ENCODE measurements around the gene RELN. TPM values are rescaled to one million over a fixed set of nuclear protein-coding genes. Genes with fewer than 3 reads are reported as not detected.

The RELN gene
- polyA plus RNA-seq, 1 experiment, result 4.3 TPM

DNA sequence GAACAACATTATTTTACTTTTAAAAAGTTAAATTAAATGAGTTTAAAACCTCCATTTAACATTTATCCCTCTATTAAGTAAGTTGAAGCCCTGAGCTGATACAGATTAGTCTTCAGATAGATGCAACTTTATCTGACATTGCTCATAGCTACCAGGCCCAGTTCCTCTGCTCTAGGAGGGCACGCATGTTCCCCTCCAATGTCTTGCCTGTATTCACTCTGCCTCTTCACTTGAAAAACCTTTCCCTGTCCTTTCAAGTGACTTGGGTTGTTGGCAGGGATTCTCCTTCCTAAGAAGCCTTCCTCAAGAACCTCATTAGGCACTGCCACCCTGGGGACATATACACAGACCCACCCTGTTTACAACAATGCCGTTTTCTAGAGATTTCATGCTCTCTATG lies 270.4 kb downstream of the RELN start:
- no peaks in the 10 kb centered on the region for H3K27me3 ChIP-seq (ENCODE audit: control insufficient read depth, insufficient read depth, low read length)
- no peak for DNase-seq (ENCODE audit: low read depth)
- TF ChIP-seq, protein P1, sequence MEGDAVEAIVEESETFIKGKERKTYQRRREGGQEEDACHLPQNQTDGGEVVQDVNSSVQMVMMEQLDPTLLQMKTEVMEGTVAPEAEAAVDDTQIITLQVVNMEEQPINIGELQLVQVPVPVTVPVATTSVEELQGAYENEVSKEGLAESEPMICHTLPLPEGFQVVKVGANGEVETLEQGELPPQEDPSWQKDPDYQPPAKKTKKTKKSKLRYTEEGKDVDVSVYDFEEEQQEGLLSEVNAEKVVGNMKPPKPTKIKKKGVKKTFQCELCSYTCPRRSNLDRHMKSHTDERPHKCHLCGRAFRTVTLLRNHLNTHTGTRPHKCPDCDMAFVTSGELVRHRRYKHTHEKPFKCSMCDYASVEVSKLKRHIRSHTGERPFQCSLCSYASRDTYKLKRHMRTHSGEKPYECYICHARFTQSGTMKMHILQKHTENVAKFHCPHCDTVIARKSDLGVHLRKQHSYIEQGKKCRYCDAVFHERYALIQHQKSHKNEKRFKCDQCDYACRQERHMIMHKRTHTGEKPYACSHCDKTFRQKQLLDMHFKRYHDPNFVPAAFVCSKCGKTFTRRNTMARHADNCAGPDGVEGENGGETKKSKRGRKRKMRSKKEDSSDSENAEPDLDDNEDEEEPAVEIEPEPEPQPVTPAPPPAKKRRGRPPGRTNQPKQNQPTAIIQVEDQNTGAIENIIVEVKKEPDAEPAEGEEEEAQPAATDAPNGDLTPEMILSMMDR (IDR thresholded peaks at IDR 0.05; ENCODE audit: insufficient read depth, low read depth, low read length), result no peak
- no peaks in the 10 kb centered on the region for H3K36me3 ChIP-seq (ENCODE audit: control insufficient read depth, insufficient read depth, low read length)
- ChIA-PET CTCF (interaction anchor here (0.6 to 1.0 kb wide), 2 partner anchors 27 to 312 kb away, joined by 3 read pairs; no protein-coding TSS in a partner anchor), POLR2A (interaction anchor here (0.7 kb wide), 1 partner anchor 33 kb away, joined by 3 read pairs; no protein-coding TSS in a partner anchor)
- no peak overlapping the region for H3K4me3 ChIP-seq (ENCODE audit: low read depth, low read length)

DNA sequence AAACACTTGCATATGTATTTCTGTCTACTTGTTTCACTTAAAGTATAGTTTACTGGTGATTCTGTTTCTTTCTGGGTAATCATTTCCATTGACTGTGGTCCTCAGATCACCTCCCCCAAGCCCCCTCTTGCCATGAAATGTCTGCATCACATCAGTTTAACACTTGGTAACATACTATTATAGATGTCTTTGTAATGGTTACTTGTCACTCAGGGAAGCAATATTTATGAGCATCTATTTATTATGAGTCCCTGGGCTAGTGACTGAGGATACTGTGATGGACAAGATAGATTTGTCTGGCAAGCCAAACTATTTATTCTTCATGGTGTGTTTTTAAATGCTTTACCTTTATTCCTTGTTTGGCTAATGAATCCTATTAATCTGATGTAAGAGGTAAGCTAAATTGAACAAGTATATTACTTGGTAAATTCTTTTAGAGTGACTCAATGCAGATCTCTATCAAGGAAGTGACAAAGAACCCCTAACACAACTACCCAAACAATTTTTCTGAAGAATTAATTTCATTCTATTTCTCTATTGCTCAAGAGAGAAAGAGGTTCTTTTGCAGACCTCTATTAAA lies 270.9 kb downstream of the RELN start:
- ChIA-PET POLR2A (interaction anchor here (0.7 kb wide), 1 partner anchor 33 kb away, joined by 3 read pairs; no protein-coding TSS in a partner anchor), CTCF (interaction anchor here (0.6 to 1.0 kb wide), 2 partner anchors 26 to 312 kb away, joined by 3 read pairs; no protein-coding TSS in a partner anchor)
- TF ChIP-seq, protein P1 (IDR thresholded peaks at IDR 0.05; ENCODE audit: insufficient read depth, low read depth, low read length), result no peak
- H3K4me3 ChIP-seq (ENCODE audit: low read depth, low read length), result no peak overlapping the region
- H3K36me3 ChIP-seq (ENCODE audit: control insufficient read depth, insufficient read depth, low read length), result no peaks in the 10 kb centered on the region
- DNase-seq (ENCODE audit: low read depth), result no peak
- no peaks in the 10 kb centered on the region for H3K27me3 ChIP-seq (ENCODE audit: control insufficient read depth, insufficient read depth, low read length)

DNA sequence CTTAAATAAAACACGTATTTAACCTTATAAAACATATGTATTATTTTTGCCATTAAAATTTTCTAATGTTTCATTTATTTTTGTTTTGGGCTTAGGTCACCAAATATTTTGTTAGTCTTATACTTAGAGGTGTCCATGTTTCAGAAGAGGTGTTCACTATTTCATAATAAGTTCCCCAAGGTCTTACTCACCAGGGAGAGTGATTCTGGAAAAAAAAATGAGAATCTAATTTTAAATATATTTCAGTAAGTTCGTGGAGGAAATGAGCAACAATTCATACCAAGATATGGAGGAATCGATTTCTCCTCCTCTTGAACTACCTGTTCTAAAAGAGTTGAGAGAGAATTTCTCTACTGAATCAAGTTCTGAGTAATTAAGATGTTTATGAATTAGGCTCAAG lies 271.9 kb downstream of the RELN start:
- no peak for DNase-seq (ENCODE audit: low read depth)
- H3K36me3 ChIP-seq (ENCODE audit: control insufficient read depth, insufficient read depth, low read length), result no peaks in the 10 kb centered on the region
- CTCF ChIA-PET, result no interaction called here

DNA sequence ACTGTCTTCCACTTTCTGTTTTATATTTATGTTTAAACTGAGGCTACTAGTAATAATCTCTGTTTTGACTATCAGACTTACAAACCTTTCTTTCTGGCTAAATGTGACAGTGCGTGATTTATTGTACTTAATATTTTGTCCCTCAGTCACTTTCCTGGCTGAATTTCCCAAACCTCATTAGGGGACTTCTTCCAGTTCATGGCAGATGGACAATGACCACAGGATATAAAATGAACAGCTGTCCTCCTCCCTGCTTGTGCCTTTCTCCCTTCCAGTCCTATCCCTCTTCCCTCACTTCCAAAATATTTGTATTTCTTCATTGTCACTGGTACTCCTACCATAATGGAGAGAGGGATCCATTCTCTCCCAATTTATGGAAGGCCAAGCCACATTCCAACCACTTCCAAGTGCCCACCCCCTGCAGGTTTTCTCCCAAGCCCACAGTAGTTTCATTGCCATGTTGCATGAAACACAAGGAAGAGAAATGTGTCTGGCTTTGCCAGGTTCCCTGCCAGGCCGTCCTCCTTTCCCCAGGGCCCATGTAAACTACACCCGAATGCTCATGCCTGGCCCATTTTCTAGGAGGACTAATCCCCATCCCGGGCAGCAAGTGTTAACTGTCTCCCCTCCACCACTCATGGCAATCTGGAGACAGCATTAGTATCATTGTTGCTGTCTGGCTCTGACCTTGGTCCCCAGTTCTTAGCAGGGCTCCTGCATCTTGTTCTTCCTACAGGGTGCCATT lies 273.9 kb downstream of the RELN start:
- H3K4me3 ChIP-seq (ENCODE audit: low read depth, low read length), result no peak overlapping the region
- CTCF ChIA-PET, result interaction anchor here (0.6 kb wide), 1 partner anchor 688 kb away, joined by 3 read pairs; no protein-coding TSS in a partner anchor

More for the DNA sequence above, 271.9 kb downstream of the RELN start:
- Histone ChIP-seq H3K27me3 (ENCODE audit: control insufficient read depth, insufficient read depth, low read length) (no peaks in the 10 kb centered on the region), H3K4me3 (ENCODE audit: low read depth, low read length) (no peak overlapping the region)
- TF ChIP-seq, protein P1 (IDR thresholded peaks at IDR 0.05; ENCODE audit: insufficient read depth, low read depth, low read length), result no peak
- POLR2A ChIA-PET, result no interaction called here

More for the DNA sequence above, 273.9 kb downstream of the RELN start:
- no peaks in the 10 kb centered on the region for H3K36me3 ChIP-seq (ENCODE audit: control insufficient read depth, insufficient read depth, low read length)
- TF ChIP-seq, protein P1 (IDR thresholded peaks at IDR 0.05; ENCODE audit: insufficient read depth, low read depth, low read length), result no peak
- no peak for DNase-seq (ENCODE audit: low read depth)
- H3K27me3 ChIP-seq (ENCODE audit: control insufficient read depth, insufficient read depth, low read length), result no peaks in the 10 kb centered on the region
- POLR2A ChIA-PET, result no interaction called here

Data from BJ (cell line).